Measurements from ENCODE around the gene CACNA1B. TPM values are rescaled to one million over a fixed set of nuclear protein-coding genes. Genes with fewer than 3 reads are reported as not detected.
"Not testable (repeated sequence)": the region's sequence is repeated elsewhere in the genome, so short reads cannot be mapped to it uniquely, and the experiment has no call there.

Gene CACNA1B
- total and polyA plus RNA-seq, 2 of the 13 experiments (the other 11 are each of a cell fraction or from before 2014, with no cell fraction given), result under 0.01 to 0.04 TPM

- intact Hi-C loops (cut with micrococcal nuclease; ENCODE audit: unreplicated experiment); DNase-seq (ENCODE audit: low spot score); H3K4me3 ChIP-seq (replicated peaks in 1 of 3; ENCODE audit: insufficient read depth in 1 of 3, low read depth in 2 of 3, low read length in 3 of 3); H3K9me3 ChIP-seq (ENCODE audit: low read length); CTCF ChIA-PET (ENCODE audit: low intra/inter-chr PET ratio, low total read pairs); FAIRE-seq; H3K79me2 ChIP-seq (ENCODE audit: insufficient read depth, low read length); POLR2A ChIA-PET; BruUV-seq (replicated peaks); H3K4me2 ChIP-seq (ENCODE audit: low read depth, low read length); H3K9ac ChIP-seq (ENCODE audit: insufficient read depth, low read depth, low read length); ATAC-seq; H4K20me1 ChIP-seq (ENCODE audit: insufficient read depth, low read length); H3K27ac ChIP-seq (ENCODE audit: extremely low read length, insufficient read depth, low read length); H3K4me1 ChIP-seq (ENCODE audit: insufficient read depth, low read length); in situ Hi-C loops (cut with HindIII; ENCODE audit: extremely low pct_ligation_motif_present, low pct_unique_long_range_greater_than_20kb); H2AFZ ChIP-seq (ENCODE audit: low read length); H3K36me3 ChIP-seq (replicated peaks in 1 of 2; ENCODE audit: control insufficient read depth in 1 of 2, insufficient read depth in 2 of 2, low read length in 2 of 2): not testable (repeated sequence)
- WGBS (ENCODE audit: low lambda C conversion rate), result 9% methylated on average over 6 of the region's 24 CpGs
- peaks cover 6 to 28% of the 10 kb centered on the region in 2 experiments; a peak in 3 of 5 replicates for H3K27me3 ChIP-seq (ENCODE audit: control insufficient read depth in 1 of 2, insufficient read depth in 2 of 2, low read length in 2 of 2)
Measured at GRCh38 chr9:137890768-137891587, 13.4 kb downstream of the CACNA1B start.

GRCh38 chr9:137891588-137892423 lies 14.2 kb downstream of the CACNA1B start:
- FAIRE-seq, result no peak
- H3K36me3 ChIP-seq (replicated peaks in 1 of 2; ENCODE audit: control insufficient read depth in 1 of 2, insufficient read depth in 2 of 2, low read length in 2 of 2), result no peaks in the 10 kb centered on the region
- no peak overlapping the region for H3K4me3 ChIP-seq (replicated peaks in 1 of 3; ENCODE audit: insufficient read depth in 1 of 3, low read depth in 2 of 3, low read length in 3 of 3)
- H3K4me2 ChIP-seq (ENCODE audit: low read depth, low read length), result no peak overlapping the region
- in situ Hi-C loops (cut with HindIII; ENCODE audit: extremely low pct_ligation_motif_present, low pct_unique_long_range_greater_than_20kb) (no loop called here), intact Hi-C loops (cut with micrococcal nuclease; ENCODE audit: unreplicated experiment) (no loop called here)
- ChIA-PET POLR2A (no interaction called here), CTCF (ENCODE audit: low intra/inter-chr PET ratio, low total read pairs) (no interaction called here)
- WGBS (ENCODE audit: low lambda C conversion rate), result 26% methylated on average over 8 of the region's 20 CpGs
- no peak for ATAC-seq
- H3K27ac ChIP-seq (ENCODE audit: extremely low read length, insufficient read depth, low read length), result no peak overlapping the region
- no peak overlapping the region for H3K9ac ChIP-seq (ENCODE audit: insufficient read depth, low read depth, low read length)
- no peaks in the 10 kb centered on the region for H3K79me2 ChIP-seq (ENCODE audit: insufficient read depth, low read length)
- no peaks in the 10 kb centered on the region for H3K4me1 ChIP-seq (ENCODE audit: insufficient read depth, low read length)
- H3K9me3 ChIP-seq (ENCODE audit: low read length), result no peaks in the 10 kb centered on the region
- no peak for DNase-seq (ENCODE audit: low spot score)
- H3K27me3 ChIP-seq (ENCODE audit: control insufficient read depth in 1 of 2, insufficient read depth in 2 of 2, low read length in 2 of 2), result peaks cover 6 to 28% of the 10 kb centered on the region in 2 experiments; a peak in 3 of 5 replicates
- no TSS peak for BruUV-seq (replicated peaks)
- no peak overlapping the region for H2AFZ ChIP-seq (ENCODE audit: low read length)
- peaks cover 2% of the 10 kb centered on the region; the same call in 1 of the 2 replicates for H4K20me1 ChIP-seq (ENCODE audit: insufficient read depth, low read length)
- TF ChIP-seq ZNF713 (CRISPR knock-in tag; IDR thresholded peaks at IDR 0.05), result no peak
- TF ChIP-seq ZMYM2 (CRISPR knock-in tag; IDR thresholded peaks at IDR 0.05), result no peak
- no peak for TF ChIP-seq RBFOX2 (IDR thresholded peaks at IDR 0.05; ENCODE audit: low read depth, low read length)
- TF ChIP-seq ZNF749 (CRISPR knock-in tag; IDR thresholded peaks at IDR 0.05; ENCODE audit: borderline replicate concordance), result no peak
- TF ChIP-seq ELK4 (CRISPR knock-in tag; IDR thresholded peaks at IDR 0.05; ENCODE audit: borderline replicate concordance), result no peak
- TF ChIP-seq SYNCRIP (IDR thresholded peaks at IDR 0.05; ENCODE audit: insufficient read depth, low read depth, low read length), result no peak
- TF ChIP-seq PAF1 (CRISPR knock-in tag; IDR thresholded peaks at IDR 0.05), result no peak
- TF ChIP-seq ARNTL (CRISPR knock-in tag; IDR thresholded peaks at IDR 0.05), result no peak
- TF ChIP-seq MBD4 (IDR thresholded peaks at IDR 0.05; ENCODE audit: borderline replicate concordance, low read length), result no peak
- no peak for TF ChIP-seq EP300 (IDR thresholded peaks at IDR 0.05; ENCODE audit: low read depth in 2 of 2, low read length in 2 of 2)
- TF ChIP-seq EP300 (CRISPR knock-in tag; IDR thresholded peaks at IDR 0.05; ENCODE audit: borderline replicate concordance), result no peak
- no peak for TF ChIP-seq NFKBIZ (CRISPR knock-in tag; IDR thresholded peaks at IDR 0.05)
- no peak for TF ChIP-seq ZNF773 (CRISPR knock-in tag; IDR thresholded peaks at IDR 0.05; ENCODE audit: borderline replicate concordance)
- no peak for TF ChIP-seq KDM4B (CRISPR knock-in tag; IDR thresholded peaks at IDR 0.05)
- TF ChIP-seq MIER3 (CRISPR knock-in tag; IDR thresholded peaks at IDR 0.05; ENCODE audit: borderline replicate concordance), result no peak
- no peak for TF ChIP-seq SMAD3 (CRISPR knock-in tag; IDR thresholded peaks at IDR 0.05)

Measured in HepG2 (cell line).